K562 (cell line): ENCODE data around the gene TIMM8A. TPM values are rescaled to one million over a fixed set of nuclear protein-coding genes. Genes with fewer than 3 reads are reported as not detected.

Experiments used
- ARID2 ChIP-seq: fragments of 450-650 bp; IDR thresholded peaks from 2 replicates; pipeline ENCODE4 v1.6.1; 2017; ENCODE audit warnings: antibody characterized with exemption, mild to moderate bottlenecking
- CEBPG ChIP-seq, 3 experiments: fragments of 200-800 bp in 1 of 3; sonication (Bioruptor generic) in 1 of 3; sonication (generic) in 1 of 3; formaldehyde crosslinking in 1 of 3; IDR thresholded peaks in 2 of 3; conservative IDR thresholded peaks in 1 of 3; 2 replicates each; pipeline versions ENCODE4 v1.6.1 to v1.8.0; 2016 to 2022; ENCODE audit warnings: missing compliant biosample characterization in 2 of 3, missing genetic modification characterization in 2 of 3, mild to moderate bottlenecking in 1 of 3, missing genetic modification reagents in 1 of 3
- FIP1L1 ChIP-seq: fragments of 200-400 bp; formaldehyde crosslinking; IDR thresholded peaks from 2 replicates; pipeline ENCODE4 v1.6.1; 2018; ENCODE audit warnings: mild to moderate bottlenecking, low read depth, low read length; ENCODE audit not compliant: poor library complexity, severe bottlenecking
- KDM5B ChIP-seq: fragments of 200-600 bp; sonication (generic); IDR thresholded peaks from 2 replicates; pipeline ENCODE4 v1.6.1; 2012; ENCODE audit warnings: low read depth, mild to moderate bottlenecking, moderate library complexity, low read length, control low read depth, inconsistent platforms; ENCODE audit not compliant: insufficient replicate concordance
- KLF13 ChIP-seq: fragments of 450-650 bp; IDR thresholded peaks from 2 replicates; pipeline ENCODE4 v1.6.1; 2016; ENCODE audit warnings: missing genetic modification characterization, low read depth, mild to moderate bottlenecking, missing compliant biosample characterization, moderate library complexity, borderline replicate concordance
- MIER1 ChIP-seq: fragments of 450-650 bp; IDR thresholded peaks from 2 replicates; pipeline ENCODE4 v1.6.1; 2016; ENCODE audit warnings: antibody characterized with exemption, mild to moderate bottlenecking, low read depth
- NR4A1 ChIP-seq, 2 experiments: fragments of 250-450 bp in 1 of 2; fragments of 450-650 bp in 1 of 2; sonication (Bioruptor Pico) in 1 of 2; IDR thresholded peaks; 2 replicates each; pipeline versions ENCODE4 v1.4.0 to v1.6.1; 2016 to 2020; ENCODE audit warnings: mild to moderate bottlenecking in 2 of 2, missing compliant biosample characterization in 1 of 2, missing genetic modification characterization in 1 of 2, moderate library complexity in 1 of 2
- PHF8 ChIP-seq: fragments of 200-600 bp; sonication (generic); IDR thresholded peaks from 2 replicates; pipeline ENCODE4 v1.6.1; 2012; ENCODE audit warnings: mixed run types, mild to moderate bottlenecking, inconsistent platforms, low read length, moderate library complexity, borderline replicate concordance
- POLR2G ChIP-seq: fragments of 200-400 bp; formaldehyde crosslinking; IDR thresholded peaks from 2 replicates; pipeline ENCODE4 v1.6.1; 2017; ENCODE audit warnings: low read depth, mild to moderate bottlenecking, antibody characterized with exemption, low read length, moderate library complexity
- PTBP1 ChIP-seq: fragments of 200-400 bp; formaldehyde crosslinking; IDR thresholded peaks from 2 replicates; pipeline ENCODE4 v1.6.1; 2017; ENCODE audit warnings: low read depth, low read length
- SMAD4 ChIP-seq: fragments of 250-450 bp; sonication (Bioruptor Pico); conservative IDR thresholded peaks from 2 replicates; pipeline ENCODE4 v1.8.0; 2021; ENCODE audit warnings: inconsistent platforms, mild to moderate bottlenecking, moderate library complexity
- SMARCA5 ChIP-seq: fragments of 450-650 bp; IDR thresholded peaks from 2 replicates; pipeline ENCODE4 v1.6.1; 2016
- TEAD2 ChIP-seq: fragments of 450-650 bp; IDR thresholded peaks from 2 replicates; pipeline ENCODE4 v1.6.1; 2016; ENCODE audit warnings: missing genetic modification characterization, control low read depth, missing compliant biosample characterization
- TEAD4 ChIP-seq, 2 experiments: sonication (generic) in 1 of 2; formaldehyde crosslinking in 1 of 2; IDR thresholded peaks; 2 replicates each; pipeline versions ENCODE4 v1.6.1 to v1.8.0; 2012 to 2022; ENCODE audit warnings: borderline replicate concordance in 1 of 2, inconsistent platforms in 1 of 2, low read length in 1 of 2, mild to moderate bottlenecking in 1 of 2, missing genetic modification reagents in 1 of 2
- ZNF780A ChIP-seq: fragments of 250-450 bp; sonication (Bioruptor Pico); IDR thresholded peaks from 2 replicates; pipeline ENCODE4 v1.5.0; 2021; ENCODE audit warnings: mild to moderate bottlenecking
- polyA plus RNA-seq, 8 experiments: library from polyadenylated mRNA; depleted of rRNA in 4 of 8; stranded (reverse) in 5 of 8; unstranded in 3 of 8; fragments of >200 nt; fragmentation: Nextera tagmentation in 2 of 8; fragmentation: Illumina TruSeq in 1 of 8; extraction: Ambion mirVana in 2 of 8; extraction: Trizol in 1 of 8; gene quantifications; 2 replicates each; pipeline versions ENCODE4 v1.2.1 to v1.2.3, GENCODE V29; 2011 to 2014; ENCODE audit warnings: inconsistent platforms in 1 of 8, missing spikeins in 1 of 8
- total RNA-seq, 7 experiments: library from RNA; depleted of rRNA in 6 of 7; stranded (reverse); fragments of >200 nt in 6 of 7; fragmentation: Illumina TruSeq in 2 of 7; extraction: Trizol in 2 of 7; gene quantifications; 2 replicates each; pipeline versions ENCODE4 v1.2.1 to v1.2.3, GENCODE V29; 2011 to 2021; ENCODE audit warnings: low replicate concordance in 1 of 7
- TF ChIP-seq, protein P1 (sequence below): fragments of 250-450 bp; sonication (Bioruptor Pico); IDR thresholded peaks from 2 replicates; pipeline ENCODE4 v1.4.0; 2020; ENCODE audit warnings: mild to moderate bottlenecking
- TF ChIP-seq, protein P2 (sequence below), 2 experiments: IDR thresholded peaks; 2 replicates each; pipeline ENCODE4 v1.6.1; 2011; ENCODE audit warnings: borderline replicate concordance in 1 of 2, control low read depth in 1 of 2, low read depth in 1 of 2, low read length in 1 of 2, mild to moderate bottlenecking in 1 of 2, mixed read lengths in 1 of 2, moderate library complexity in 1 of 2; ENCODE audit not compliant: insufficient read depth in 1 of 2, insufficient read length in 1 of 2, poor library complexity in 1 of 2, severe bottlenecking in 1 of 2; ENCODE audit errors: extremely low read depth in 1 of 2

TIMM8A gene
- total and polyA plus RNA-seq, 9 of the 15 experiments (the other 6 are each of a cell fraction or from before 2014, with no cell fraction given) = 10.9 to 132 (median 41.1) TPM

DNA sequence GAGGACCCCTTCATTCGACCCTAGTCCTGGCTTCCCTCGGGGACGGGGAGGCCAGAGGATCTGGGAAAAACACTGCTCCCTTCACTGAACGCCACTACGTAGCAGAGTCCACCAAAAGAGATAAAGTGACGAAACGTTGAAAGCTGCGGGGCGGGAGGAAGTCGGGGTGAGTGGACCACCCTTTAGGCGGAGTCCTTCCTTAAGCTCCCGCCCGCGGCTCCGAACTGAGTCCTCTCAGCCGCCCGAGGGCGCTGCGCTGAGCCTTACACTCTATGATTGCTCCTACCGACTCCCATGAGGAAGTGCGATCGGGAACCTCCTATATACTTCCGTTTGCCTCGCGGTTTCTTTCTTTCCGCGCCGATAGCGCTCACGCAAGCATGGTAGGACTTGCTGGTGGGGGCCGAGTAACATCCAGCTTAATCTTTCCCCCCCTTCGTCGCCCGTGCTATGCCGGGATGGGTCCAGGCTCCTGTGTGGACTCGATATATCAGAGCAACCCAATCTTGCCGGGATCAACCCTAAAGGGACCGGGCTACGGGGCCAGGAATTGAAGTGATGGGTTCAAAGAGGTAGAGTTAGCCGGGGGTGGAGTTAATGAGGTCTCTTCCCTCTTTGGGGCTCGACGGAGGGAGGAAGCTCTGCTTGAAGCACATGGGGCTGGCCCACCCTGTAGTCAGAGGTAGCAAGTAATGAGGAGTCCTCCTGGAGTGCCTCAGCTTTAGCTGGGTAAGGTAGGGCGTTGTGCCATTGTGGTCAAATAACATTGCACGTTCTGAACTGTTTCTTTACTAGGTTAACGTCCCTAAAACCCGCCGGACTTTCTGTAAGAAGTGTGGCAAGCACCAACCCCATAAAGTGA lies 42.4 kb upstream of the TIMM8A start, which contains the start of gene RPL36A (continued):
- TF ChIP-seq KDM5B (peak; percentile 97), POLR2G (peak; percentile 94), ZNF780A (CRISPR knock-in tag) (no peak), MIER1 (no peak), SMAD4 (CRISPR knock-in tag) (no peak; the same call in 1 of the 2 replicates), PTBP1 (0 out of 2 replicates have a peak, but pooled peaks have one; percentile 58), SMARCA5 (no peak), TEAD4 (IDR thresholded peaks at IDR 0.05; ENCODE audit: low read length) (peak; percentile 38), TEAD4 (CRISPR knock-in tag; IDR thresholded peaks at IDR 0.05; ENCODE audit: borderline replicate concordance) (no peak), FIP1L1 (no peak), PHF8 (peak; percentile 94), CEBPG (CRISPR knock-in tag; IDR thresholded peaks at IDR 0.05) (peak; percentile 36; the same call in 1 of the 2 replicates), CEBPG (tag; conservative IDR thresholded peaks at IDR 0.05 in 1 of 2, IDR thresholded peaks at IDR 0.05 in 1 of 2) (peak in 1 of 2 experiments; percentile 30; a peak in 1 of 4 replicates), NR4A1 (CRISPR knock-in tag; IDR thresholded peaks at IDR 0.05) (no peak), NR4A1 (tag; IDR thresholded peaks at IDR 0.05) (no peak), ARID2 (no peak), TEAD2 (tag) (no peak), KLF13 (no peak)
- TF ChIP-seq, protein P1, sequence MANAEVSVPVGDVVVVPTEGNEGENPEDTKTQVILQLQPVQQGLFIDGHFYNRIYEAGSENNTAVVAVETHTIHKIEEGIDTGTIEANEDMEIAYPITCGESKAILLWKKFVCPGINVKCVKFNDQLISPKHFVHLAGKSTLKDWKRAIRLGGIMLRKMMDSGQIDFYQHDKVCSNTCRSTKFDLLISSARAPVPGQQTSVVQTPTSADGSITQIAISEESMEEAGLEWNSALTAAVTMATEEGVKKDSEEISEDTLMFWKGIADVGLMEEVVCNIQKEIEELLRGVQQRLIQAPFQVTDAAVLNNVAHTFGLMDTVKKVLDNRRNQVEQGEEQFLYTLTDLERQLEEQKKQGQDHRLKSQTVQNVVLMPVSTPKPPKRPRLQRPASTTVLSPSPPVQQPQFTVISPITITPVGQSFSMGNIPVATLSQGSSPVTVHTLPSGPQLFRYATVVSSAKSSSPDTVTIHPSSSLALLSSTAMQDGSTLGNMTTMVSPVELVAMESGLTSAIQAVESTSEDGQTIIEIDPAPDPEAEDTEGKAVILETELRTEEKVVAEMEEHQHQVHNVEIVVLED (CRISPR knock-in tag) = no peak
- TF ChIP-seq, protein P2, sequence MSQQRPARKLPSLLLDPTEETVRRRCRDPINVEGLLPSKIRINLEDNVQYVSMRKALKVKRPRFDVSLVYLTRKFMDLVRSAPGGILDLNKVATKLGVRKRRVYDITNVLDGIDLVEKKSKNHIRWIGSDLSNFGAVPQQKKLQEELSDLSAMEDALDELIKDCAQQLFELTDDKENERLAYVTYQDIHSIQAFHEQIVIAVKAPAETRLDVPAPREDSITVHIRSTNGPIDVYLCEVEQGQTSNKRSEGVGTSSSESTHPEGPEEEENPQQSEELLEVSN (IDR thresholded peaks at IDR 0.05; ENCODE audit: borderline replicate concordance in 1 of 2, extremely low read depth in 1 of 2, insufficient read depth in 1 of 2, insufficient read length in 1 of 2, low read depth in 1 of 2, low read length in 1 of 2, poor library complexity in 1 of 2, severe bottlenecking in 1 of 2) = peak in 1 of 2 experiments; percentile 43
